GM06990 (cell line): ENCODE measurements around the gene NEDD4.

Experiments
- DNase-seq: peaks from one replicate; pipeline ENCODE4 v3.0.0-alpha.2; 2011; ENCODE audit not compliant: insufficient read length; ENCODE audit errors: extremely low read depth
- H3K27me3 ChIP-seq: replicated peaks from 2 replicates; pipeline ENCODE4 v1.6.0; 2011; ENCODE audit warnings: low read length; ENCODE audit not compliant: control insufficient read depth, insufficient read depth
- H3K36me3 ChIP-seq: 2 replicates; pipeline ENCODE4 v1.5.1; 2011; ENCODE audit warnings: low read length; ENCODE audit not compliant: control insufficient read depth, insufficient read depth
- H3K4me3 ChIP-seq: replicated peaks from 2 replicates; pipeline ENCODE4 v1.5.1; 2011; ENCODE audit warnings: low read depth, mild to moderate bottlenecking, control low read depth, low read length
- TF ChIP-seq, protein P1 (sequence below): IDR thresholded peaks from 2 replicates; pipeline ENCODE4 v1.5.1; 2011; ENCODE audit warnings: low read length, control low read depth, mild to moderate bottlenecking, inconsistent platforms; ENCODE audit not compliant: insufficient read depth, poor library complexity, severe bottlenecking

NEDD4 gene

DNA sequence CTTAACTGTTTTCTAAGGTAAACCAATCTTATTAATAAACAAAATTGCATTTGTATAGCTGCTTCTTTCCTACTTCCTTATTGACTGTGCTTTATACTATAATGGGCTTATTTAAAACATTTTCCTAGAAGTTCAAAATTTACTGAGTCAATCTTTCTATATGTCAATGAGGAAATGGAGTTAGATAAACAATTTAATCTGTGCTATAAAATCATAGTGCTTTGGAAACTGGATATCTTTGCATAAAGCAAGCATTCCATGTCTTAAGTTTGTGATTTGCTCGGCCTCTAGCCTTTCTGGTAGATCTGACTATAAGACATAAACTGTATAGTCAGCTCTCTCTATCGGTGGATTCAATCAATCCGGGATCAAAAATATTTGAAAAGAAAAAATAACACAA lies 99.6 kb downstream of the NEDD4 start:
- no peaks in the 10 kb centered on the region for H3K27me3 ChIP-seq
- DNase-seq, result no peak

DNA sequence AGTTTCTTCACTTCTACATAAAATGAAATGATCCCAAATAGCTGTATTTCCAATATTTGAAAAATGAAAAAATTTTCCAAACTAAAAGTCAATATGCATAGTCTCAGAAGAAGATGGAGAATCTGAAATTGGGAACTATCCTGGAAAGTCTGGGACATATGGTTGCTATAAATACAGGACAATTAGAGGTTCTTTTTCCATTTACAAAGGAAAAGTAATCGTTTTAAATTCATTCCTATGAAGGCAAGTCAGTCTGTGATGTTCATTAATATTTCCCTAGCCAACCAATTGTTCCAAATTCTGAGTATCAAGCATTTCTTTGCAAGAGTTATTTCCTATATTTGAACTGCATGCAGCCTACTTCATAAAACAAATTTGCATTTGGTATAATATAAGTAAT lies 102.2 kb downstream of the NEDD4 start:
- Histone ChIP-seq H3K27me3 (no peaks in the 10 kb centered on the region), H3K4me3 (no peak overlapping the region), H3K36me3 (no peaks in the 10 kb centered on the region)
- TF ChIP-seq, protein P1, sequence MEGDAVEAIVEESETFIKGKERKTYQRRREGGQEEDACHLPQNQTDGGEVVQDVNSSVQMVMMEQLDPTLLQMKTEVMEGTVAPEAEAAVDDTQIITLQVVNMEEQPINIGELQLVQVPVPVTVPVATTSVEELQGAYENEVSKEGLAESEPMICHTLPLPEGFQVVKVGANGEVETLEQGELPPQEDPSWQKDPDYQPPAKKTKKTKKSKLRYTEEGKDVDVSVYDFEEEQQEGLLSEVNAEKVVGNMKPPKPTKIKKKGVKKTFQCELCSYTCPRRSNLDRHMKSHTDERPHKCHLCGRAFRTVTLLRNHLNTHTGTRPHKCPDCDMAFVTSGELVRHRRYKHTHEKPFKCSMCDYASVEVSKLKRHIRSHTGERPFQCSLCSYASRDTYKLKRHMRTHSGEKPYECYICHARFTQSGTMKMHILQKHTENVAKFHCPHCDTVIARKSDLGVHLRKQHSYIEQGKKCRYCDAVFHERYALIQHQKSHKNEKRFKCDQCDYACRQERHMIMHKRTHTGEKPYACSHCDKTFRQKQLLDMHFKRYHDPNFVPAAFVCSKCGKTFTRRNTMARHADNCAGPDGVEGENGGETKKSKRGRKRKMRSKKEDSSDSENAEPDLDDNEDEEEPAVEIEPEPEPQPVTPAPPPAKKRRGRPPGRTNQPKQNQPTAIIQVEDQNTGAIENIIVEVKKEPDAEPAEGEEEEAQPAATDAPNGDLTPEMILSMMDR, result no peak
- no peak for DNase-seq

More for the DNA sequence above, 99.6 kb downstream of the NEDD4 start:
- TF ChIP-seq, protein P1, result no peak
- H3K36me3 ChIP-seq, result no peaks in the 10 kb centered on the region
- H3K4me3 ChIP-seq, result no peak overlapping the region

- Histone ChIP-seq H3K4me3 (no peak overlapping the region), H3K27me3 (no peaks in the 10 kb centered on the region), H3K36me3 (no peaks in the 10 kb centered on the region)
- no peak for DNase-seq
- TF ChIP-seq, protein P1, result no peak
Observed at GRCh38 chr15:55884223-55884622, 109.2 kb downstream of the NEDD4 start.

- DNase-seq, result no peak
- Histone ChIP-seq H3K27me3 (no peaks in the 10 kb centered on the region), H3K36me3 (no peaks in the 10 kb centered on the region), H3K4me3 (no peak overlapping the region)
- TF ChIP-seq, protein P1, result no peak
Observed at GRCh38 chr15:55879181-55879580, 114.2 kb downstream of the NEDD4 start.

GRCh38 chr15:55873024-55873720 lies 120.2 kb downstream of the NEDD4 start:
- no peaks in the 10 kb centered on the region for H3K36me3 ChIP-seq
- TF ChIP-seq, protein P1, result no peak
- H3K4me3 ChIP-seq, result no peak overlapping the region
- no peak for DNase-seq
- no peaks in the 10 kb centered on the region for H3K27me3 ChIP-seq

DNA sequence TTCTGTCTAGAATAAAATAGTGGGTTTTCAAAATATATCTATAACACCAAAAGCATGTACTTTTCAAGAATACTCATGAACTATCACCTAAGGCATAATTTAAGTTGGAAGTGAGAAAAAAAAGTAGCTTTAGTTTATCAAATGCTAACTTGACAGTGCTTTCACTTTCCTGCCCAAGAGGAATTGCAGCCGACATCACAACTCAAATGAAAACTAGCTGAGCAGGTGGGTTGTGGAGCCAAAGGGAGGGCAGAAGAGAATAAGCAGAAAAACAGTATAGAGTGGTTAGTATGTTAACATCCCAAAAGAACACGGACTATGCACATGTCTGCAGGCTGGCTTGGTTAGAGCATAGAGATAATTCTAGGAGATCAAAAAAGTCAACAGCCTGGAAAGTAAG lies 120.9 kb downstream of the NEDD4 start:
- TF ChIP-seq, protein P1, result no peak
- Histone ChIP-seq H3K4me3 (no peak overlapping the region), H3K36me3 (no peaks in the 10 kb centered on the region), H3K27me3 (no peaks in the 10 kb centered on the region)
- DNase-seq, result no peak
